ENCODE results near the gene C4orf50. TPM values are rescaled to one million over a fixed set of nuclear protein-coding genes. Genes with fewer than 3 reads are reported as not detected.

The C4orf50 gene
- polyA plus RNA-seq, 1 donor from 2014 or later: 1.6 TPM

GRCh38 chr4:6055436-6055835 lies 37.2 kb upstream of the C4orf50 start:
- Histone ChIP-seq H3K27me3 (ENCODE audit: insufficient read depth, low read depth, low read length) (no peaks in the 10 kb centered on the region), H3K9me2 (ENCODE audit: insufficient read depth, low read length) (no peaks in the 10 kb centered on the region), H3K79me2 (replicated peaks; ENCODE audit: insufficient read depth, low read length) (no peaks in the 10 kb centered on the region), H4K20me1 (ENCODE audit: insufficient read depth) (no peaks in the 10 kb centered on the region), H3K9ac (ENCODE audit: low read length) (no peak overlapping the region), H3K27ac (ENCODE audit: low read length) (no peak overlapping the region), H3K36me3 (ENCODE audit: insufficient read depth, low read length) (no peaks in the 10 kb centered on the region), H3K9me3 (ENCODE audit: low read length) (no peaks in the 10 kb centered on the region), H3K4me3 (ENCODE audit: low read length) (no peak overlapping the region), H3K4me2 (ENCODE audit: low read length) (no peak overlapping the region), H2AFZ (ENCODE audit: low read depth, low read length) (no peak overlapping the region), H3F3A (ENCODE audit: insufficient read depth, low read length, poor library complexity, severe bottlenecking) (no peaks in the 10 kb centered on the region)
- no peak for TF ChIP-seq SMC3 (conservative IDR thresholded peaks at IDR 0.05; ENCODE audit: poor library complexity)
- no peak for TF ChIP-seq EP300 (conservative IDR thresholded peaks at IDR 0.05; ENCODE audit: poor library complexity, severe bottlenecking)
- no peak for TF ChIP-seq REST (IDR thresholded peaks at IDR 0.05; ENCODE audit: borderline replicate concordance)
- TF ChIP-seq MXI1 (conservative IDR thresholded peaks at IDR 0.05; ENCODE audit: poor library complexity, severe bottlenecking): no peak
- no peak for TF ChIP-seq TAF1 (IDR thresholded peaks at IDR 0.05; ENCODE audit: low read depth)
- TF ChIP-seq RAD21 (conservative IDR thresholded peaks at IDR 0.05): no peak
- no peak for TF ChIP-seq EZH2 (IDR thresholded peaks at IDR 0.05; ENCODE audit: borderline replicate concordance, insufficient read depth, low read length, poor library complexity, severe bottlenecking)
- no peak for TF ChIP-seq CTCF (IDR thresholded peaks at IDR 0.05; ENCODE audit: poor library complexity, severe bottlenecking)
- TF ChIP-seq POLR2AphosphoS5 (IDR thresholded peaks at IDR 0.05): no peak

- Histone ChIP-seq H3K27ac (ENCODE audit: low read length) (no peak overlapping the region), H3K9ac (ENCODE audit: low read length) (no peak overlapping the region)
Observed at GRCh38 chr4:6055030-6055429, 36.8 kb upstream of the C4orf50 start.

More at GRCh38 chr4:6055030-6055429, 36.8 kb upstream of the C4orf50 start:
- Histone ChIP-seq H3K36me3 (ENCODE audit: insufficient read depth, low read length) (no peaks in the 10 kb centered on the region), H3K27me3 (ENCODE audit: insufficient read depth, low read depth, low read length) (no peaks in the 10 kb centered on the region), H3K4me3 (ENCODE audit: low read length) (no peak overlapping the region), H3K4me2 (ENCODE audit: low read length) (no peak overlapping the region), H2AFZ (ENCODE audit: low read depth, low read length) (no peak overlapping the region), H3K9me3 (ENCODE audit: low read length) (no peaks in the 10 kb centered on the region), H4K20me1 (ENCODE audit: insufficient read depth) (no peaks in the 10 kb centered on the region), H3K79me2 (replicated peaks; ENCODE audit: insufficient read depth, low read length) (no peaks in the 10 kb centered on the region), H3K9me2 (ENCODE audit: insufficient read depth, low read length) (no peaks in the 10 kb centered on the region), H3F3A (ENCODE audit: insufficient read depth, low read length, poor library complexity, severe bottlenecking) (no peaks in the 10 kb centered on the region)
- TF ChIP-seq MXI1 (conservative IDR thresholded peaks at IDR 0.05; ENCODE audit: poor library complexity, severe bottlenecking) (no peak), EP300 (conservative IDR thresholded peaks at IDR 0.05; ENCODE audit: poor library complexity, severe bottlenecking) (no peak), POLR2AphosphoS5 (IDR thresholded peaks at IDR 0.05) (no peak)
